GM13976 (cell line): ENCODE results near the gene YIPF5.
A peak's percentile ranks its signal among the peaks of the same experiment; 100 is the strongest.

Experiments used
- DNase-seq: peaks from one replicate; pipeline ENCODE4 v3.0.0; 2012; ENCODE audit warnings: low spot score
- in situ Hi-C: fragments of 300-500 bp; cut with MboI; formaldehyde crosslinking; loops from one replicate; pipeline ENCODE4 v1.12.0; 2022; ENCODE audit warnings: low sequenced_read_pairs, mixed read lengths, inconsistent platforms; ENCODE audit not compliant: unreplicated experiment
- TF ChIP-seq, protein P1 (sequence below): IDR thresholded peaks from 2 replicates; pipeline ENCODE4 v1.5.1; 2012; ENCODE audit warnings: borderline replicate concordance, mild to moderate bottlenecking; ENCODE audit not compliant: insufficient read depth; ENCODE audit errors: extremely low read depth, missing control alignments, control extremely low read depth

The YIPF5 gene

GRCh38 chr5:144170276-144171024 is at the start of gene YIPF5, which contains the start of gene KCTD16:
TSS of gene YIPF5 (minus strand) at chr5:144170659. CDS start at chr5:144169955, 704 bp downstream.
TSS of gene KCTD16 (plus strand) at chr5:144170873.
- DNase-seq, result peak; percentile 95
- in situ Hi-C loops, result no loop called here
- TF ChIP-seq, protein P1, sequence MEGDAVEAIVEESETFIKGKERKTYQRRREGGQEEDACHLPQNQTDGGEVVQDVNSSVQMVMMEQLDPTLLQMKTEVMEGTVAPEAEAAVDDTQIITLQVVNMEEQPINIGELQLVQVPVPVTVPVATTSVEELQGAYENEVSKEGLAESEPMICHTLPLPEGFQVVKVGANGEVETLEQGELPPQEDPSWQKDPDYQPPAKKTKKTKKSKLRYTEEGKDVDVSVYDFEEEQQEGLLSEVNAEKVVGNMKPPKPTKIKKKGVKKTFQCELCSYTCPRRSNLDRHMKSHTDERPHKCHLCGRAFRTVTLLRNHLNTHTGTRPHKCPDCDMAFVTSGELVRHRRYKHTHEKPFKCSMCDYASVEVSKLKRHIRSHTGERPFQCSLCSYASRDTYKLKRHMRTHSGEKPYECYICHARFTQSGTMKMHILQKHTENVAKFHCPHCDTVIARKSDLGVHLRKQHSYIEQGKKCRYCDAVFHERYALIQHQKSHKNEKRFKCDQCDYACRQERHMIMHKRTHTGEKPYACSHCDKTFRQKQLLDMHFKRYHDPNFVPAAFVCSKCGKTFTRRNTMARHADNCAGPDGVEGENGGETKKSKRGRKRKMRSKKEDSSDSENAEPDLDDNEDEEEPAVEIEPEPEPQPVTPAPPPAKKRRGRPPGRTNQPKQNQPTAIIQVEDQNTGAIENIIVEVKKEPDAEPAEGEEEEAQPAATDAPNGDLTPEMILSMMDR, result no peak

- no peak for DNase-seq
- TF ChIP-seq, protein P1, result no peak
- in situ Hi-C loops, result loop anchor here (25.0 kb wide), 2 partner anchors 1017 to 1592 kb away; no protein-coding TSS in a partner anchor
These were observed 49.4 kb upstream of the YIPF5 start for GRCh38 chr5:144219869-144220268.

DNA sequence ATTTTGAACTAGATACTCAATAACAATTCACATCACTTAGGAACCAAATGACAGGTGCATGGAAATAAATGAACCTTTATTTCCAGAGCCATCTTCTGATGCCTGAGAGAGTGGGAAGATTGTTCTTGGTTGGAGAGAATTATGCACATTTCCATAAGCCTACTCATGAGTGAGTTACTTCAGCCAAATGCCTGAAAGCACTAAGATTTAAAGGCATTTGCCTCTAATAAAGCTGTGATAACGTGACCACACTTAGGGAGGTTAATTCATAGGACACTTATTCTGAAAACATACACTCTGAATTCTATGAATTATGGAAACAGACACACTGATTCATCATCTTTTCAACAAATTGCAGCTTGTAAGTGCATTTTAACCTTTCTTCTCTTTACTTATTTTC is 40.2 kb upstream of the YIPF5 start:
- no peak for DNase-seq
- TF ChIP-seq, protein P1, result no peak
- in situ Hi-C loops, result loop anchor here (25.0 kb wide), 2 partner anchors 1027 to 1602 kb away; no protein-coding TSS in a partner anchor

GRCh38 chr5:144209361-144209760 is 38.9 kb upstream of the YIPF5 start:
- DNase-seq, result no peak
- TF ChIP-seq, protein P1, result no peak
- in situ Hi-C loops, result loop anchor here (25.0 kb wide), 2 partner anchors 1028 to 1603 kb away; no protein-coding TSS in a partner anchor

DNA sequence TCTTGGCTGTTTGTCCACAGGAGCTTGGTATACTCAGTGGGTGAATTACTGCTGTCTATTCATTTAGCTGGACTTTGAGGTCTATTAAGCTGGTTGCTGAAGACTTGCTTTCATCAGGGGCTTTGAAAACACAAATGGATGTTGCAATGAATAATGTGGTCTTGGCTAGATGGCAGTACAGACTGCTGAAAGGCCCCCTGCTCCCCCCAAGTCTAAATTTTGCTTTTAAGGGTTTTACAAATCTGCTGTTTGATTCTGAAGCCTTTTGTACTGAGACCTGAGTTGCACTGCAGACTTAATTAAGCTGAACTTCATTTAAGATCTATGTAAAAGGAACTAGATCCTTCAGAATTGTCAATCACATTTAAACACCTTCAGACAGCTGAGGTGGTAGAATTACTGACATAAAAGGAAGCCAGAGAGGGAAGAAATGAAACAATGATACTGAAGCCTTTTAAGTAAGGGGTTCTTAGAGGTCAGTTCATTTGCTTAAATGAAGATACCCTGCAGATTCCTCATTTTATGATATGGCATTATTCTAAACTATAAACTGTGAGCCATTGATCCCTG is 37.5 kb upstream of the YIPF5 start:
- in situ Hi-C loops, result loop anchor here (25.0 kb wide), 2 partner anchors 1029 to 1604 kb away; no protein-coding TSS in a partner anchor
- TF ChIP-seq, protein P1, result no peak
- no peak for DNase-seq

DNA sequence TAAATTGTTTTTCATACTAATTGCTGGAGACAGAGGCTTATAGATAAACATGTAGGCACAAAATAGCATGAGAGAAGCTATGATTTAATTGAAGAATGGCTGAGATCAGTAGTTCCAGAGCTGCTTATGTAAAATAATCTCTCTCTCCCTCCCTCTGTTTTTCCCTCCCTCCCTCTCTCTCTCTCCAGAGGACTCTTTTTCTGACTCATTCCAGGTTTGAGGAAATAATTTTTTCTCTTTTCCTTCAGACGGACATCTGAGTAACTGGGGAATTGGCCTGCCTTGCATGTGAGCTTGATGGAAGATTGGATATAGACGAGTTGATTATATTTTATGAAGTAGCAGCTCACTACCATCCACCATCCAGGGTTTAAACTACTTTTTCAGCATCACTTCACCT is 35.7 kb upstream of the YIPF5 start:
- in situ Hi-C loops, result loop anchor here (25.0 kb wide), 2 partner anchors 1031 to 1606 kb away; no protein-coding TSS in a partner anchor
- no peak for DNase-seq
- TF ChIP-seq, protein P1, result no peak
